Stimulated activated CD4-positive, alpha-beta T cell treated with anti-CD3 and anti-CD28 coated beads, Interleukin-2, amount 100 ng/mL, for 4 hours (primary cell): ENCODE results near the gene MCEE.

Source experiments
- DNase-seq: peaks from one replicate; pipeline ENCODE4 v3.0.0-alpha.2; 2020; ENCODE audit warnings: low read depth

Gene MCEE

GRCh38 chr2:71082402-71083252 lies 47.4 kb downstream of the MCEE start:
- DNase-seq, result no peak

- DNase-seq, result no peak
Measured at GRCh38 chr2:71078624-71079023, 51.4 kb downstream of the MCEE start.

- no peak for DNase-seq
Measured at GRCh38 chr2:71074893-71075395, 55.1 kb downstream of the MCEE start.

GRCh38 chr2:71073475-71073874 lies 56.6 kb downstream of the MCEE start:
- no peak for DNase-seq

- DNase-seq, result no peak
Measured at GRCh38 chr2:71072492-71072891, 57.5 kb downstream of the MCEE start.

GRCh38 chr2:71071681-71072398 lies 58.2 kb downstream of the MCEE start:
- peak; percentile 47 for DNase-seq

- DNase-seq, result no peak
Measured at GRCh38 chr2:71070294-71071093, 59.5 kb downstream of the MCEE start.

GRCh38 chr2:71069376-71069775 lies 60.7 kb downstream of the MCEE start:
- DNase-seq, result no peak

- peak; percentile 95 for DNase-seq
Measured at GRCh38 chr2:71068218-71069035, 61.6 kb downstream of the MCEE start, which contains the start of gene NAGK. Gene NAGK, plus strand, starts transcription at chr2:71068648. Its CDS starts 36 bp downstream, at chr2:71068684.

GRCh38 chr2:71067567-71068217 lies 62.3 kb downstream of the MCEE start:
- no peak for DNase-seq

- no peak for DNase-seq
Measured at GRCh38 chr2:71066856-71067255, 63.2 kb downstream of the MCEE start.

GRCh38 chr2:71064754-71065621 lies 65.0 kb downstream of the MCEE start:
- DNase-seq, result no peak

GRCh38 chr2:71064110-71064611 lies 65.9 kb downstream of the MCEE start:
- DNase-seq, result no peak

GRCh38 chr2:71063216-71063615 lies 66.8 kb downstream of the MCEE start:
- DNase-seq, result no peak

- no peak for DNase-seq
Measured at GRCh38 chr2:71060871-71061270, 69.2 kb downstream of the MCEE start.

GRCh38 chr2:71060211-71060610 lies 69.8 kb downstream of the MCEE start:
- no peak for DNase-seq
